Tibial nerve (tissue), 4 donors: ENCODE results near the gene IL22RA1.

Source experiments
- CTCF ChIP-seq, 5 experiments: fragments of 200-600 bp in 3 of 5; fragments of 450-650 bp in 2 of 5; sonication (generic) in 3 of 5; IDR thresholded peaks; one replicate each; pipeline ENCODE4 v1.5.1; 2016 to 2019; ENCODE audit warnings: antibody characterized with exemption in 5 of 5, mild to moderate bottlenecking in 3 of 5, moderate library complexity in 2 of 5
- EP300 ChIP-seq, 2 donors: sonication (generic); formaldehyde crosslinking; IDR thresholded peaks; one replicate each; pipeline ENCODE4 v1.6.1; 2017; ENCODE audit warnings: antibody characterized with exemption in 2 of 2, mild to moderate bottlenecking in 1 of 2

GRCh38 chr1:24098102-24098501, 44.8 kb downstream of the IL22RA1 start:
- TF ChIP-seq CTCF (IDR thresholded peaks at IDR 0.05) (no peak), EP300 (IDR thresholded peaks at IDR 0.05) (no peak)
